MCF 10A (cell line): ENCODE measurements around the gene UNC5A. TPM values are rescaled to one million over a fixed set of nuclear protein-coding genes. Genes with fewer than 3 reads are reported as not detected.

Experiments used
- BruUV-seq: library from RNA; stranded (reverse); fragments of 400-500 nt; replicated peaks from 2 replicates; lab custom pipeline; 2021; lab: Mats Ljungman, UMichigan
- CTCF ChIA-PET: fragments of 300-600 bp; sonication (Branson Sonifier 250); formaldehyde crosslinking; extraction: SDS; loops from one replicate; lab custom pipeline; 2021; ENCODE audit warnings: antibody characterized with exemption, inconsistent platforms; lab: Yijun Ruan, JAX
- POLR2A ChIA-PET: fragments of 300-600, 350-650 bp; sonication (Branson Sonifier 250); formaldehyde crosslinking; extraction: SDS; loops from one replicate; lab custom pipeline; 2020; ENCODE audit warnings: antibody characterized with exemption, inconsistent platforms; lab: Yijun Ruan, JAX
- DNase-seq: peaks from one replicate; pipeline ENCODE4 v3.0.0-alpha.2; 2018; ENCODE audit not compliant: unreplicated experiment
- H3K27ac Mint-ChIP-seq: one replicate; pipeline ENCODE4 v1.8.0; 2022; ENCODE audit warnings: mild to moderate bottlenecking, low read depth, mixed read lengths; ENCODE audit not compliant: unreplicated experiment
- H3K27me3 Mint-ChIP-seq: one replicate; pipeline ENCODE4 v1.8.0; 2022; ENCODE audit warnings: mixed read lengths; ENCODE audit not compliant: insufficient read depth, unreplicated experiment
- H3K36me3 Mint-ChIP-seq: one replicate; pipeline ENCODE4 v1.8.0; 2022; ENCODE audit warnings: mild to moderate bottlenecking, moderate library complexity, mixed read lengths; ENCODE audit not compliant: insufficient read depth, unreplicated experiment
- H3K4me1 Mint-ChIP-seq: one replicate; pipeline ENCODE4 v1.8.0; 2022; ENCODE audit warnings: mixed read lengths; ENCODE audit not compliant: insufficient read depth, unreplicated experiment
- H3K4me3 Mint-ChIP-seq: one replicate; pipeline ENCODE4 v1.8.0; 2022; ENCODE audit warnings: mild to moderate bottlenecking, moderate library complexity, mixed read lengths; ENCODE audit not compliant: unreplicated experiment
- H3K9me3 Mint-ChIP-seq: one replicate; pipeline ENCODE4 v1.8.0; 2022; ENCODE audit warnings: mixed read lengths; ENCODE audit not compliant: unreplicated experiment
- intact Hi-C: fragments of 100-400 bp; cut with micrococcal nuclease; formaldehyde crosslinking; loops from 2 replicates; pipeline ENCODE4 v1.14.1; 2022
- total RNA-seq: library from RNA; stranded (reverse); gene quantifications from 2 replicates; pipeline ENCODE4 v1.2.3, GENCODE V29; 2022
- TF ChIP-seq, protein P1 (sequence below): fragments of 200-600 bp; IDR thresholded peaks from one replicate; pipeline ENCODE4 v1.8.0; 2022; ENCODE audit warnings: antibody characterized with exemption, mild to moderate bottlenecking; ENCODE audit not compliant: unreplicated experiment

Gene UNC5A
- total RNA-seq, 1 experiment from 2014 or later = 0.51 TPM

DNA sequence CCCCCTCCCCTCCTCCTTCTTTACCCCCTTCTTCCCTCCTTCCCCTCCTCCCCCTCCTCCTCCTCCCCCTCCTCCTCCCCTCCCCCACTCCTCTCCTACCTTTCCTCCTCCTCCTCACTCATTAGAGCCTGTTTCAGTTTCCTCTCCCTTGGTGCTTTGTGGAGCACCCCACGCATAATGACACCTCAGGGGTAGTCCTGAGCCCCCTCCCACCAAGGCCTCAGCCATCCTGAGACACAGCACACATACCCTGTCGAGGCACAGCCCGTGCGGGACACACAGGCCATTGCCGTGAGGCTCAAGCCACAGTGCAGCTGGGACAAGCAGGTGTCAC, 53.4 kb downstream of the UNC5A start:
- no peaks in the 10 kb centered on the region for H3K4me1 Mint-ChIP-seq
- H3K4me3 Mint-ChIP-seq = no peak overlapping the region
- POLR2A ChIA-PET = no interaction called here
- peaks cover 60% of the 10 kb centered on the region for H3K27me3 Mint-ChIP-seq
- CTCF ChIA-PET = no interaction called here
- H3K27ac Mint-ChIP-seq = no peak overlapping the region
- no peak for DNase-seq
- intact Hi-C loops = no loop called here
- TF ChIP-seq, protein P1, sequence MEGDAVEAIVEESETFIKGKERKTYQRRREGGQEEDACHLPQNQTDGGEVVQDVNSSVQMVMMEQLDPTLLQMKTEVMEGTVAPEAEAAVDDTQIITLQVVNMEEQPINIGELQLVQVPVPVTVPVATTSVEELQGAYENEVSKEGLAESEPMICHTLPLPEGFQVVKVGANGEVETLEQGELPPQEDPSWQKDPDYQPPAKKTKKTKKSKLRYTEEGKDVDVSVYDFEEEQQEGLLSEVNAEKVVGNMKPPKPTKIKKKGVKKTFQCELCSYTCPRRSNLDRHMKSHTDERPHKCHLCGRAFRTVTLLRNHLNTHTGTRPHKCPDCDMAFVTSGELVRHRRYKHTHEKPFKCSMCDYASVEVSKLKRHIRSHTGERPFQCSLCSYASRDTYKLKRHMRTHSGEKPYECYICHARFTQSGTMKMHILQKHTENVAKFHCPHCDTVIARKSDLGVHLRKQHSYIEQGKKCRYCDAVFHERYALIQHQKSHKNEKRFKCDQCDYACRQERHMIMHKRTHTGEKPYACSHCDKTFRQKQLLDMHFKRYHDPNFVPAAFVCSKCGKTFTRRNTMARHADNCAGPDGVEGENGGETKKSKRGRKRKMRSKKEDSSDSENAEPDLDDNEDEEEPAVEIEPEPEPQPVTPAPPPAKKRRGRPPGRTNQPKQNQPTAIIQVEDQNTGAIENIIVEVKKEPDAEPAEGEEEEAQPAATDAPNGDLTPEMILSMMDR = no peak
- H3K36me3 Mint-ChIP-seq = no peaks in the 10 kb centered on the region
- no TSS peak for BruUV-seq
- no peaks in the 10 kb centered on the region for H3K9me3 Mint-ChIP-seq

DNA sequence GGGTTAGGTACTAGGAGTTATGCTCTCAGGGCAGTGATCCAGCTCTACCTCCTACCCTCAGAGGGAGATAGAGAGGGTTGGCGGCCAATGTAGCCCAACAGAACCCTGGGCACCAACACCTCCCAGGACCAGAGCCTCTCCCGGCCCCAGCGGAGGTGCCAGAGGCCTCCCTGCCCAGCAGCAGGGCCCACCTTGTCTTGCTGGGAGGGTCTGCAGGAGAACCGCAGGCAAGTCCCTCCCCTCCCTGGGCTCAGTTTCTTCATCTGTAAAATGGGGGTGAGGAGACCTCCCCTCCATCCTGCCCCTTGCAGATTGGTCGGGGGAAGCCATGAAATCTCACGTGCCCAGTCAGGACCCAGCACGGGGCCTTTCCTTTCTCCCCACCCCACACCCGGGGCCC, 54.4 kb downstream of the UNC5A start:
- intact Hi-C loops = no loop called here
- no peak overlapping the region for H3K4me3 Mint-ChIP-seq
- no peak for DNase-seq
- H3K9me3 Mint-ChIP-seq = no peaks in the 10 kb centered on the region
- POLR2A ChIA-PET = no interaction called here
- no TSS peak for BruUV-seq
- H3K27ac Mint-ChIP-seq = no peak overlapping the region
- H3K36me3 Mint-ChIP-seq = no peaks in the 10 kb centered on the region
- peaks cover 57% of the 10 kb centered on the region for H3K27me3 Mint-ChIP-seq
- TF ChIP-seq, protein P1 = no peak
- H3K4me1 Mint-ChIP-seq = no peaks in the 10 kb centered on the region
- CTCF ChIA-PET = interaction anchor here (0.5 kb wide), 1 partner anchor 171 kb away, joined by 3 read pairs; no protein-coding TSS in a partner anchor

DNA sequence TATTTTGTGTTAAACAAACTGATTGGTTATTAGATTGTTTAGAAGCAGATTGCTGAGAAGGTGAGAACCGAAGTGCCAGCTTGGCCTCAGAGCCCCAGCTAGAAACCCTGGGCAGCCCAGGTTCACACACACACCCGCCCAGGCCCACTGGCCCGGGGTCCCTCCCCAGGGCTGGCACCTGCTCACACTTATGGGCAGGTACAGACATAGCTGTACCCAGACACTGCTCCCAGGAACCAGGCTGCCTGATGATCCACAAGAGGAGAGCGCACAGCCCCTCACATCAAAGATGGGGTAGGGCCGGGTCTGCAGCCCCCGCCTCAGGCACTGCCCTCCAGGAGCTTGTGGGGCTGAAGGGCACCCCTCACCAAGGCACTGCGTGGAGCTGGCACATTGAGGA, 55.6 kb downstream of the UNC5A start:
- peaks cover 57% of the 10 kb centered on the region for H3K27me3 Mint-ChIP-seq
- TF ChIP-seq, protein P1 = no peak
- H3K4me1 Mint-ChIP-seq = no peaks in the 10 kb centered on the region
- DNase-seq = no peak
- intact Hi-C loops = no loop called here
- no TSS peak for BruUV-seq
- H3K27ac Mint-ChIP-seq = no peak overlapping the region
- no peaks in the 10 kb centered on the region for H3K9me3 Mint-ChIP-seq
- POLR2A ChIA-PET = no interaction called here
- H3K4me3 Mint-ChIP-seq = no peak overlapping the region
- H3K36me3 Mint-ChIP-seq = no peaks in the 10 kb centered on the region
- CTCF ChIA-PET = interaction anchor here (0.9 kb wide), 1 partner anchor 205 kb away, joined by 3 read pairs; no protein-coding TSS in a partner anchor

DNA sequence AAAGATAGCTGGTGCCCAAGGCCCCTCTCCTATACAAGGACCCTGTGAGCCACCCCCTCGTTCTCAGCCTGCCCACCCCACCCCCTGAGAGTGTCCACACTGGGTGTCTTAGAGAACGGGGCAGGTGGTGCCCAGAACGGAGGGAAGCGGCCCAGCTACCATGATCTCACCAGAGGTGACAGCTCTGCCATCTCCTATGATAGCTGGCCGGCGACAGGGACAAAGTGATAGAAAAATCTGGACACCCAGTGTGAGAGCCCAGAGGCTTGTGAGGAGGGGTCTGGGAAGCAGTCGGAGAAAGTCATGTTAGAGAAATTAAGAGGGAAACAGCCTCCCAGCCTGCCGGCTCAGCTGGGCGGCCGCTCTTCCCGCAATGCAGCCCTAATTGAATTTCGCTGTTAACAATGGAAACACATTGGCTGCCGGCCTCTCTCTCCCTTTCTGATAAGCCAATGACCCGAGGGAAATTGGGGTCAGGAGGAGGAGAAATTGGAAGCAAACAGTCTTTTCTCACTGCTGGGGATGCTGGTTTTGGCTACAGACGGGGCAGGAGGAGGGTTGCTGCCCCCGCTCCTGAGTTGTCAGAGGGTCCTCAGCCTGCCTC, 56.5 kb downstream of the UNC5A start:
- intact Hi-C loops = no loop called here
- no peaks in the 10 kb centered on the region for H3K36me3 Mint-ChIP-seq
- ChIA-PET POLR2A (no interaction called here), CTCF (interaction anchor here (0.6 kb wide), 1 partner anchor 26 kb away, joined by 4 read pairs; no protein-coding TSS in a partner anchor)
- peaks cover 57% of the 10 kb centered on the region for H3K27me3 Mint-ChIP-seq
- TF ChIP-seq, protein P1 = no peak
- DNase-seq = no peak
- no TSS peak for BruUV-seq
- H3K27ac Mint-ChIP-seq = no peak overlapping the region
- no peaks in the 10 kb centered on the region for H3K4me1 Mint-ChIP-seq
- H3K9me3 Mint-ChIP-seq = no peaks in the 10 kb centered on the region
- no peak overlapping the region for H3K4me3 Mint-ChIP-seq
